Natural killer cell (primary cell): ENCODE measurements around the gene CCDC12. TPM values are rescaled to one million over a fixed set of nuclear protein-coding genes. Genes with fewer than 3 reads are reported as not detected.

ENCODE experiments used
- ATAC-seq, 3 donors: fragments of 150-1000 bp in 2 of 3; fragments of 200-7000 bp in 1 of 3; cut with Tn5 transposase; 1 replicate in 1 of 3; 2 replicates in 2 of 3; pipeline ENCODE4 v1.10.0; 2021; ENCODE audit warnings: mild to moderate bottlenecking in 2 of 3, moderate library complexity in 2 of 3
- DNase-seq, 2 donors: peaks; one replicate each; pipeline versions ENCODE4 v3.0.0 to v3.0.0-alpha.2; 2013 to 2021; ENCODE audit warnings: mixed read lengths in 1 of 2
- H3K27ac ChIP-seq: one replicate; pipeline ENCODE4 v1.5.1; 2013; ENCODE audit warnings: mild to moderate bottlenecking, low read length
- H3K27me3 ChIP-seq: one replicate; pipeline ENCODE4 v1.6.1; 2013; ENCODE audit warnings: low read length; ENCODE audit not compliant: control insufficient read depth, insufficient read depth
- H3K36me3 ChIP-seq: one replicate; pipeline ENCODE4 v1.6.1; 2013; ENCODE audit warnings: low read length; ENCODE audit not compliant: control insufficient read depth, insufficient read depth
- H3K4me1 ChIP-seq: one replicate; pipeline ENCODE4 v1.6.1; 2013; ENCODE audit warnings: low read length; ENCODE audit not compliant: control insufficient read depth, insufficient read depth
- H3K4me3 ChIP-seq: one replicate; pipeline ENCODE4 v1.5.1; 2013; ENCODE audit warnings: low read length
- H3K9me3 ChIP-seq: one replicate; pipeline ENCODE4 v1.6.1; 2013; ENCODE audit warnings: low read length; ENCODE audit not compliant: control insufficient read depth, insufficient read depth
- H3K27ac Mint-ChIP-seq, 2 donors: one replicate each; pipeline ENCODE4 v1.8.0; 2022; ENCODE audit warnings: mild to moderate bottlenecking in 2 of 2, mixed read lengths in 2 of 2, moderate library complexity in 1 of 2
- H3K27me3 Mint-ChIP-seq, 2 donors: one replicate each; pipeline ENCODE4 v1.8.0; 2022; ENCODE audit warnings: low read depth in 2 of 2, mixed read lengths in 2 of 2
- H3K36me3 Mint-ChIP-seq: one replicate; pipeline ENCODE4 v1.8.0; 2022; ENCODE audit warnings: mixed read lengths
- H3K4me1 Mint-ChIP-seq, 2 donors: one replicate each; pipeline ENCODE4 v1.8.0; 2022; ENCODE audit warnings: mixed read lengths in 2 of 2
- H3K4me3 Mint-ChIP-seq: one replicate; pipeline ENCODE4 v1.8.0; 2022; ENCODE audit warnings: mild to moderate bottlenecking, moderate library complexity, mixed read lengths
- H3K9me3 Mint-ChIP-seq, 2 donors: one replicate each; pipeline ENCODE4 v1.8.0; 2022; ENCODE audit warnings: mixed read lengths in 2 of 2
- WGBS: methylation state at CpG from one replicate; pipeline ENCODE4 v1.1.7; 2013; ENCODE audit warnings: missing lambda C conversion rate; ENCODE audit not compliant: insufficient coverage; 5-methylcytosine and 5-hydroxymethylcytosine counted together
- intact Hi-C: fragments of 100-400 bp; cut with micrococcal nuclease; formaldehyde crosslinking; loops from one replicate; pipeline ENCODE4 v1.14.2; 2022
- total RNA-seq, 4 donors: library from RNA; stranded (reverse); fragments of 120-200 nt in 1 of 4; gene quantifications; one replicate each; pipeline versions ENCODE4 v1.2.3 to v1.2.4, GENCODE V29; 2013 to 2022
- TF ChIP-seq, protein P1 (sequence below): fragments of 200-600 bp; IDR thresholded peaks from one replicate; pipeline ENCODE4 v1.8.0; 2022; ENCODE audit warnings: antibody characterized with exemption

Gene CCDC12
- total RNA-seq, 3 donors from 2014 or later (not counting 1 experiment from before 2014, with no cell fraction given), result 104 to 114 (median 111) TPM

DNA sequence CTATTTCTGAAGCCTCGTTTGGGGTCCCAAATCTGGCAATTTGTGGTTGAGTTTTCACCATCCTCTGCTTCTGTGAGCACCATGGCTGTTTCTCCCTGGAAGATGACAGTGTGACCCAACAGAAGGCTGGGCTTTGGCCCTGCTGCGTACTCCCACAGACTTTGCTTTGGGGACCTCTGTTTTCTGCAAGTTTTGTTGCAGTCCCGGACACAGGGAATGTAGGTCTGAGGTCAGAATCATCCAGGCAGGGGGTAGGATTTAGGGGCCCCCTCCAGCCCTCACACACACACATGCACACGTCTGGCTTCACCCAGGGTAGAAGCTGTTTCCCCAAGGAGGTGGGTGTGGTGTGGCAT is 92.7 kb downstream of the CCDC12 start:
- no peak overlapping the region for H3K4me3 ChIP-seq
- peaks cover 25% of the 10 kb centered on the region for H3K27me3 ChIP-seq
- 75% methylated on average over 3 of the region's 4 CpGs for WGBS

DNA sequence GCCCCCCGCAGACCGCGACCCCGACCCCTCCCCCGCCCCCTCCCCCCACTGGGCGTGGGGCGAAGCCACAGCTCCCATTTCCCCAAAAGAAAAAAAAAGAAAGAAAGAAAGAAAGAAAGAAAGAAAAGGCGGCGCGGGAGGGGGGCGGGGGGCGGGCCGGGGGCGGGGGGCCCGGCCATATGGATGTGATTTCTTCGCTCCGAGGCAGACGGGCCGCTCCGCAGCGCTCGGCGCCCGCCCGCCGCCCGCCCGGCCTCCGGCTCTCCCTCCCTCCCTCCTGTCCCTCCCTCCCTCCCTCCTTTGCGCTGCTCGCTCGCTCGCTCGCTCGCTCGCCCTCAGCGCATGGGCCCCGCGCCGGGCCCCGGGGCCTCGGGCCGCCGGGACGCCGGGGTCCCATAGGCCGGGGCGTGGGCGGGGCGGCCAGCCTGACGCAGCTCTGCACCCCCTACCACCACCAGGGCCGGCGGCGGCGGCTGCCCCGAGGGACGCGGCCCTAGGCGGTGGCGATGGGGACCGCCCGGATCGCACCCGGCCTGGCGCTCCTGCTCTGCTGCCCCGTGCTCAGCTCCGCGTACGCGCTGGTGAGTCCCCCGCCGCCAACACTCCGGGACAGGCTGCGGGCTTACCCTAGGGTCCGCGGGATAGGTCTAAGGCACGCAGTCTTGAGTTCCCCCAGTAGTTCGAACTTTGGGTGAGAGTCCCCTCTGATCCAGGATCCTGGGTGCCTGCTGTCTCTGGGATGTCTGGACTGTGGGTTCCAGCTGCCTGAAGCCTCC is 93.3 kb downstream of the CCDC12 start:
- Mint-ChIP-seq H3K4me3 (peak overlapping the region; percentile 81), H3K27me3 (peaks cover 29 to 44% of the 10 kb centered on the region in 2 donors), H3K36me3 (no peaks in the 10 kb centered on the region), H3K27ac (no peak overlapping the region), H3K4me1 (peaks cover 20 to 36% of the 10 kb centered on the region in 2 donors), H3K9me3 (no peaks in the 10 kb centered on the region)
- H3K27me3 ChIP-seq, result peaks cover 25% of the 10 kb centered on the region
- ATAC-seq (peak in 2 of 3 donors; percentile 48 to 51), DNase-seq (peak in 1 of 2 donors; percentile 49)
- no peak overlapping the region for H3K27ac ChIP-seq
- H3K4me1 ChIP-seq, result peaks cover 25% of the 10 kb centered on the region
- H3K36me3 ChIP-seq, result no peaks in the 10 kb centered on the region
- no peak overlapping the region for H3K4me3 ChIP-seq
- TF ChIP-seq, protein P1, sequence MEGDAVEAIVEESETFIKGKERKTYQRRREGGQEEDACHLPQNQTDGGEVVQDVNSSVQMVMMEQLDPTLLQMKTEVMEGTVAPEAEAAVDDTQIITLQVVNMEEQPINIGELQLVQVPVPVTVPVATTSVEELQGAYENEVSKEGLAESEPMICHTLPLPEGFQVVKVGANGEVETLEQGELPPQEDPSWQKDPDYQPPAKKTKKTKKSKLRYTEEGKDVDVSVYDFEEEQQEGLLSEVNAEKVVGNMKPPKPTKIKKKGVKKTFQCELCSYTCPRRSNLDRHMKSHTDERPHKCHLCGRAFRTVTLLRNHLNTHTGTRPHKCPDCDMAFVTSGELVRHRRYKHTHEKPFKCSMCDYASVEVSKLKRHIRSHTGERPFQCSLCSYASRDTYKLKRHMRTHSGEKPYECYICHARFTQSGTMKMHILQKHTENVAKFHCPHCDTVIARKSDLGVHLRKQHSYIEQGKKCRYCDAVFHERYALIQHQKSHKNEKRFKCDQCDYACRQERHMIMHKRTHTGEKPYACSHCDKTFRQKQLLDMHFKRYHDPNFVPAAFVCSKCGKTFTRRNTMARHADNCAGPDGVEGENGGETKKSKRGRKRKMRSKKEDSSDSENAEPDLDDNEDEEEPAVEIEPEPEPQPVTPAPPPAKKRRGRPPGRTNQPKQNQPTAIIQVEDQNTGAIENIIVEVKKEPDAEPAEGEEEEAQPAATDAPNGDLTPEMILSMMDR, result no peak
- intact Hi-C loops, result no loop called here
- no peaks in the 10 kb centered on the region for H3K9me3 ChIP-seq
- 6% methylated on average over 61 of the region's 78 CpGs for WGBS

More for the DNA sequence above, 92.7 kb downstream of the CCDC12 start:
- Histone ChIP-seq H3K4me1 (peaks cover 20% of the 10 kb centered on the region), H3K9me3 (no peaks in the 10 kb centered on the region), H3K36me3 (no peaks in the 10 kb centered on the region), H3K27ac (no peak overlapping the region)
- Mint-ChIP-seq H3K4me3 (peak overlapping the region; percentile 52), H3K27me3 (peaks cover 29 to 46% of the 10 kb centered on the region in 2 donors), H3K27ac (no peak overlapping the region), H3K36me3 (no peaks in the 10 kb centered on the region), H3K4me1 (peaks cover 16 to 30% of the 10 kb centered on the region in 2 donors), H3K9me3 (no peaks in the 10 kb centered on the region)
- TF ChIP-seq, protein P1, result no peak
- no peak for DNase-seq
- no peak for ATAC-seq
- intact Hi-C loops, result no loop called here

- H3K9me3 Mint-ChIP-seq, result no peaks in the 10 kb centered on the region
- Histone ChIP-seq H3K4me1 (peaks cover 31% of the 10 kb centered on the region), H3K27ac (no peak overlapping the region), H3K27me3 (peaks cover 25% of the 10 kb centered on the region), H3K4me3 (peak overlapping the region; percentile 4), H3K9me3 (no peaks in the 10 kb centered on the region), H3K36me3 (no peaks in the 10 kb centered on the region)
- TF ChIP-seq, protein P1, result no peak
- peak in 1 of 2 donors; percentile 17 for DNase-seq
- peak overlapping the region; percentile 81 for H3K4me3 Mint-ChIP-seq
- ATAC-seq, result peak in 1 of 3 donors; percentile 18
- WGBS, result under 1% methylated on average over 71 of the region's 72 CpGs
- peaks cover 29 to 43% of the 10 kb centered on the region in 2 donors for H3K27me3 Mint-ChIP-seq
- peaks cover 20 to 39% of the 10 kb centered on the region in 2 donors for H3K4me1 Mint-ChIP-seq
- peak overlapping the region in 1 of 2 donors; percentile 47 for H3K27ac Mint-ChIP-seq
- intact Hi-C loops, result no loop called here
- no peaks in the 10 kb centered on the region for H3K36me3 Mint-ChIP-seq
Observed at GRCh38 chr3:46882377-46883053, 94.0 kb downstream of the CCDC12 start.
